MG63 (cell line): ENCODE measurements around the gene MTMR11. TPM values are rescaled to one million over a fixed set of nuclear protein-coding genes. Genes with fewer than 3 reads are reported as not detected.
"Not testable (repeated sequence)": the region's sequence is repeated elsewhere in the genome, so short reads cannot be mapped to it uniquely, and the experiment has no call there.

Experiments used
- DNase-seq: peaks from one replicate; pipeline ENCODE4 v3.0.0-alpha.2; 2020
- H3K27me3 ChIP-seq: fragments of 250-450 bp; sonication (Bioruptor Pico); 2 replicates; pipeline ENCODE4 v1.5.1; 2020; ENCODE audit warnings: mild to moderate bottlenecking, moderate library complexity
- H3K36me3 ChIP-seq: fragments of 250-450 bp; sonication (Bioruptor Pico); 2 replicates; pipeline ENCODE4 v1.5.1; 2020; ENCODE audit warnings: mild to moderate bottlenecking, moderate library complexity
- H3K4me3 ChIP-seq: fragments of 250-450 bp; sonication (Bioruptor Pico); 2 replicates; pipeline ENCODE4 v1.5.1; 2020; ENCODE audit warnings: mild to moderate bottlenecking, moderate library complexity
- H3K9me3 ChIP-seq: fragments of 250-450 bp; sonication (Bioruptor Pico); 2 replicates; pipeline ENCODE4 v1.5.1; 2020; ENCODE audit warnings: mild to moderate bottlenecking, moderate library complexity
- total RNA-seq: library from RNA; depleted of rRNA; stranded (reverse); fragments of >200 nt; shearing (Covaris generic); gene quantifications from 2 replicates; pipeline ENCODE4 v1.2.3, GENCODE V29; 2014; ENCODE audit warnings: low replicate concordance; rRNA removed

The MTMR11 gene, protein sequence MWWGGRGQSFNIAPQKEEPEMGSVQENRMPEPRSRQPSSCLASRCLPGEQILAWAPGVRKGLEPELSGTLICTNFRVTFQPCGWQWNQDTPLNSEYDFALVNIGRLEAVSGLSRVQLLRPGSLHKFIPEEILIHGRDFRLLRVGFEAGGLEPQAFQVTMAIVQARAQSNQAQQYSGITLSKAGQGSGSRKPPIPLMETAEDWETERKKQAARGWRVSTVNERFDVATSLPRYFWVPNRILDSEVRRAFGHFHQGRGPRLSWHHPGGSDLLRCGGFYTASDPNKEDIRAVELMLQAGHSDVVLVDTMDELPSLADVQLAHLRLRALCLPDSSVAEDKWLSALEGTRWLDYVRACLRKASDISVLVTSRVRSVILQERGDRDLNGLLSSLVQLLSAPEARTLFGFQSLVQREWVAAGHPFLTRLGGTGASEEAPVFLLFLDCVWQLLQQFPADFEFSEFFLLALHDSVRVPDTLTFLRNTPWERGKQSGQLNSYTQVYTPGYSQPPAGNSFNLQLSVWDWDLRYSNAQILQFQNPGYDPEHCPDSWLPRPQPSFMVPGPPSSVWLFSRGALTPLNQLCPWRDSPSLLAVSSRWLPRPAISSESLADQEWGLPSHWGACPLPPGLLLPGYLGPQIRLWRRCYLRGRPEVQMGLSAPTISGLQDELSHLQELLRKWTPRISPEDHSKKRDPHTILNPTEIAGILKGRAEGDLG
- 0.35 and 3.0 TPM in 2 replicates for total RNA-seq

DNA sequence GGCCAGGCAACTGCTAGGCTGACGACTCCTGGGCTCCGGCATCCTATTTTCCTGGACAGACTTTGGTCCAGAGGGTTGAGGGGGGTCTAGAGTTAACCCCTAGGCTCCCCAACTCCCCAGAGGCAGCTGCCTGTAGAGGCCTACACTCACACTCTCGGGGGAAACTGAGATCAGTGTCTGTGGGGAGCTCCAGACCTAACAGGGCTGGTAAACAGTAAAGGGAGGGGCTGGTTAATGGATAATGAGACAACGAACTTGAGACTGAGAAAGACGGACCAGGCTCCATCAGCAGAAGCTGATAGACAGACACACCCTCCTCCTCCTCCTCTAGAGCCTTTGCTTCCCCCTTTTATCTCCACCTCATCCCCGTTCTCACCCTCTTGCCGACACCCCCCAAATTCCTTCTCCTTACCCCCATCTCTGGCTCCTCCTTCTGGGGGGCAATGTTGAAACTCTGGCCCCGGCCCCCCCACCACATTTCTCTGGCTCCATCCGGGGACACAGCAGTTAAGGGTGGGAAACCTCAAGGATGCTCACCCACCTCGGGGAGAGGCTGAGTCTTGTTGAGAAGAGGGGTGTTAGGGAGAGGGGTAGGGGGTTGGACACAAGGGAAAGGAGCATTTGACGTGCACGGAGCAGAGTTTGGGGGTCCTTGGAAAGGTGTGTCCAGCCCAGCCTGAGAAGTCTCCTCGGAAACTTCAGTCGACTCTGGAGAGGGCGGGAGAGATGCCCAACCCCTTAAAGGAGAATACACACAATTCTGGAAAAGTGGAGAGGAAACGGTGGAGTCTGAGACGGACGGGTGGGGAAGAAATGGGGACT, at the start of gene MTMR11:
Gene MTMR11, minus strand, starts transcription at position 710 of the 822 bp plus-strand sequence. Its CDS starts 232 bp downstream, at position 478.
- Histone ChIP-seq H3K4me3 (no peak within 1 kb of the TSS), H3K36me3 (no peaks in the 10 kb centered on the region), H3K9me3 (no peaks in the 10 kb centered on the region), H3K27me3 (no peaks in the 10 kb centered on the region)
- DNase-seq: no peak

DNA sequence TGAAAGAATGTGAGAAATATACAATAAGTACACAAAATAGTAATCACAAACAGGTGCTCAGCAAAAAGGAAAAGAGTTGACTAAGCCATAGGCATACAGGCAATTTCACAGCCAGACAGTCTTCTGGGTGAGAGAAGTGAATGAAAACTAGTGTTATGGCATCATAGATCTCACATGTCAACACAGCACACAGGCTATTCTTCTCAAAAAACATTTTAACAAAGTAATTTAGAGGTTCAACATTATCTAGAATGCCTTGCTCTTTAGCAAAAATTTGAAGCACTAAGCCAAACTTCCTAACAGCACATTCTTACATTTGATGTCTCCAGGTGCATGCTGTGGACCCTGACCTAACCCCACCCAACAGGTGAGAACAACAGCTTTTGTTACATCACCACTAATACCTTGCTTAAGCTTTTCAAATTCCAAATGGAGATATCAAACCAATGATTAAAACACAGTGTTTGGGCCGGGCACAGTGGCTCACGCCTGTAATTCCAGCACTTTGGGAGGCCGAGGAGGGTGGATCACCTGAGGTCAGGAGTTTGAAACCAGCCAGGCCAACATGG, 43.4 kb upstream of the MTMR11 start:
- H3K4me3 ChIP-seq: no peak overlapping the region
- no peaks in the 10 kb centered on the region for H3K9me3 ChIP-seq
- H3K36me3 ChIP-seq: peaks cover 24% of the 10 kb centered on the region
- no peaks in the 10 kb centered on the region for H3K27me3 ChIP-seq
- no peak for DNase-seq

DNA sequence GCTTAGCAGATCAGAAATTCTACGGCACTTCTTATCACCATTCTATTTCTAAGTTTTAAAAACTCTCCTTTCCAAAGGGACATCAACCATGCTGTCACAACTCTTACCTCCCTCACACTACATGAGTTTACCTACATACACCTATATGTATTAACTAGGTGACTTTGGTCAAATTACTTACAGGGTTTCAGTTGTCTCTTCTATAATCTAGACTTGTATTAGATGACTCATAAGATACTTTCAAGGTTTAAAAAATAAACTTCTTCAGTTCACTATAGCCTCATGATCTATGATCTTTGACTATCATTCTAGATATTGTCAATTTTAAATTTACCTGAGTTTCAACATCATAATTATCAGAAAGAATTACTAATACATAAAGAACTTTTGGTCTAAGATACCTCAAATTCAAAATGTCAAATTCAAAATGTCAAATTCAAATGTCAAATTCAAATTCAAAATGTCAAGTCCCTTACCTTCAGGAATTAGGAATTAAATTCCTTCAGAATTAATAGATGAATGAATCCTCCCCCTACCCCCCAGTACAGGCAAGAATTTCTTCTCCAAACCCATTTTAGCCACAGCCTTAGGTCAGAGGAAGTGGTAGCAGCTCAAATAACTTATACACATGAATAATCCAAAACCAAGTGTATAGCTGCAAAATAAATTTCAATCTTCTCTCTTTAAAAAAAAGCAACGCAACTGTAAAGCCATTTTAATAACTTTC, 42.7 kb upstream of the MTMR11 start:
- no peaks in the 10 kb centered on the region for H3K27me3 ChIP-seq
- no peak overlapping the region for H3K4me3 ChIP-seq
- H3K9me3 ChIP-seq: no peaks in the 10 kb centered on the region
- DNase-seq: no peak
- peaks cover 27% of the 10 kb centered on the region for H3K36me3 ChIP-seq

DNA sequence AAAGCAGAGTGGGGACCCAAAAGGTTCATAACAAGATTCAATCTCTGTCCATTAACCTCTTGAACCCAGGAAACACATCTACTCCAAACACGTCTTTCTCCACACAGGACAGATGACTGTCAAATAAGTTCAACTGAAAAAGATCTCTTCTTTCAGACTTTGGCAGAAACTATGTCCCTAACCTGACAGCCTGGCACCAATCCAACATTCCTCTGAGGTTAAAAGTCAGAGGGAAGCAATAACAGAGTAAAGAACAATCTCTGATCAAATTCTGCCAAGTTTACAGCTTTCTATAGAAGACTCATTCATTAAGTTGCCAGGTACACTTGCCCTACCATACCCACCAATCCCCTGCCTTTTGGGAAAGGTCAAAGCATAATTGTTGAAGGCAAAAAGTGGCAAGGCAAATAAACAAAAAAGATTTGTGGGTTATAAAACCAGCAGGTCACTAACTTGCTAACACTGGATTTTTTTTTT, 41.9 kb upstream of the MTMR11 start:
- Histone ChIP-seq H3K27me3 (no peaks in the 10 kb centered on the region), H3K4me3 (no peak overlapping the region), H3K36me3 (peaks cover 32% of the 10 kb centered on the region), H3K9me3 (no peaks in the 10 kb centered on the region)
- DNase-seq: no peak

DNA sequence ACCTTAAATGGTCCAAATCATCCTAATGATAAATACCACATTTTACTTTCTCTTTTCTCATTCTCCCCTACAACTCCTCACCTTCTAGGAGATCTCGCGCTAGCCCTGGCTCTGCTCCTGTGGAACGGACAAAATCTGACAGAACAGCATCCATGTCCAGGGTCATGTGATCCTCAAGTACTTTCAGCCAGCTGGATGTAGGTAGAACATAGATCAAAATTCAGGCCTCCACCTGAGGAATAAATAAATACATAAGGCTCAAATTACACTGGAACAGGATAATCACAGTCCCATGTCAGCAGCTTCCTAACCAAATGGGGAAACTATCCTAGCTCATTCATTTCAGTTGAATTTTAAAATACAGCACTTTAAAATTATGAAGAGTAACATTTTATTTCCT, 40.7 kb upstream of the MTMR11 start:
- Histone ChIP-seq H3K9me3 (no peaks in the 10 kb centered on the region), H3K27me3 (no peaks in the 10 kb centered on the region), H3K36me3 (peaks cover 36% of the 10 kb centered on the region), H3K4me3 (no peak overlapping the region)
- no peak for DNase-seq

DNA sequence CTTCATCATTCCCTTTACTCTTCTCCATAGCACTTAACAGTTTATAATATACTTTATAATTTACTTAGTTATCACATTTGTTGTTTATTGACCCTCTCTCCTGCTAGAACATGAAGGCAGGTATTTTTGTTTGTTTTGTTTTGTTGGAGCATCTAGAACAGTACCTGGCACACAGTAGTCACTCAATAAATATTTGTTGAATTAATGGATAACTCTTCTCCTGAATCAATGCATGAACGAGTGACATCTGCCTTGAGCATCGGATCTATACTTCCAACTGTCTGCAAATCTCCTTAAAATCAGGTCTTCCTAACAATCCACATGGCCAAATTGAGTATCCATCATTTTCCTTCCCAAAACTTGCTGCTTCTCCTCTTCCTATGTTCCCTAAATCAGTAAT, 35.9 kb upstream of the MTMR11 start:
- Histone ChIP-seq H3K9me3 (no peaks in the 10 kb centered on the region), H3K27me3 (no peaks in the 10 kb centered on the region), H3K4me3 (no peak overlapping the region), H3K36me3 (peaks cover 56% of the 10 kb centered on the region)
- DNase-seq: no peak

DNA sequence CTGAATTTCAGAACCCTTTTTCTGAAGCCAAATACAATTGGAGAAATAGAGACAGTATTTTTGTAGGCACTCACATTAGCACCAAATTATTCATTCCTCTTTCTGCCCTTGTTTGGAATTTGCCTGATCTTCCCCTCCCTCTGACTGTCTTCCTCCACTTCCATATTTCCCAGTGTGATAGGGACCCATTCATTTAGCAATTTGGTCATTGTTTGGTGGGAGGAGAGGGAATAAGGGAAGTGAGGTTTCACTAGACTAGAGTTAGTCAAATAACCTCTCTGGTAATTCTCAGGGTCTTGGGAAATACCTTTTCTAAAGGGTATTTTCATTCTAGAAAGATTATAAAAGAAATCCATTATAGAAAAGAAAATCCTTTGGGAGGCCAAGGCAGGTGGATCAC, 31.0 kb upstream of the MTMR11 start:
- Histone ChIP-seq H3K27me3 (no peaks in the 10 kb centered on the region), H3K9me3 (no peaks in the 10 kb centered on the region), H3K4me3 (no peak overlapping the region), H3K36me3 (peaks cover 68% of the 10 kb centered on the region)
- no peak for DNase-seq

DNA sequence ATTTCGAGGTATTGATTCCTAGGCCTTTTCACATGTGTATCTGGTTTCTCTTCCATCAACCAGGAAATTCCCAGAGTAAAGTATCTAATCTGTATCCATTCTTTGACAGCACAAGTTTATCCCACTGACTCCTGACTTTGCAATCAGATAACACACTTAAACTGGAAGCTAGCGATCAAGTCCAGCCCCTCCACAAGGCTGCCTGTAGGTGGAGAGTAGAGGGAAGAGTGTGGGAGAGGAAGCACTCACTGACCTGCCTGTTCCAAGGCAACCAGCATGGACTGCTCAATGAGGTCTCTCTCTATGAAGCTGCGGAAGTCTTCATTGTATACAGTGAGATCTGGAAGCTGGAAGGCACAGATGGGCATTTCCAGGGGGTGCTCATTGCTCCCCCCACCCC, 30.4 kb upstream of the MTMR11 start:
- Histone ChIP-seq H3K9me3 (no peaks in the 10 kb centered on the region), H3K27me3 (no peaks in the 10 kb centered on the region), H3K4me3 (no peak overlapping the region), H3K36me3 (peaks cover 62% of the 10 kb centered on the region)
- no peak for DNase-seq

DNA sequence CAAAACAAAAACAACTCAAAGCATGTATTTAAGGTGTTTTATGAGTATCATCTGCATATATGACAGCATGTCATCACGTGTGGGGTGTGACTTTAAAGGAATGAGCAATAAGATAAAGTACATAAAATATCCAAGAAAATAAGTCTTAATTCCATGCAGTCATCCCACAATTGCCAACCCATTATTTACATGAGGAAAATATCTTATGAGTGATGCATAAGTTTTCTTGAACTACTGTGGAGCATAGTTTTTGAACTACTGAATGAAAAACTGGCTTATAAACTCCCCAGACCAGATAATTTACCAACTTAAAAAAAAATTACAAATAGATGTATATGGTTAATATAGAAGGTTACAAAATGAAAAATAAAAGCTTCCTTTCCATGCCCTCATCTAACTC, 29.7 kb upstream of the MTMR11 start:
- no peak for DNase-seq
- peaks cover 60% of the 10 kb centered on the region for H3K36me3 ChIP-seq
- no peak overlapping the region for H3K4me3 ChIP-seq
- H3K27me3 ChIP-seq: no peaks in the 10 kb centered on the region
- no peaks in the 10 kb centered on the region for H3K9me3 ChIP-seq

DNA sequence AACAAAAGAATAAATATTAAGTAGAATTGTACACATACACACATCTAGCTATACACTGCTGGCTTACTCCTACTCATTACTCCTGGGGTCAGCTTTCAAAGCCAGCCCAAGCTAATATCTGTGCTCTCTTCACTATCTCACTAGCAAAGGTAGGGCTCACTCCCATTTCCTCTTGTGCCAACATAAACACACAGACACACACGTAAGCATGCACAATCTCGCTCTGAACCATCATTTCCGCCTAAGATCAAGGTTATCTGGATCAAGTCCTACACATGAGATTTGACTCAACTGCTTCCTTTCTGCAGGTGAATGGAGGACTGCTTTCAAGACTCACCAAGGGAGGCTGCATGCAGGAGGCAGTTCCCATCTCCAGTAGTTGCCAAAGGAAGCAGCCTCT, 28.8 kb upstream of the MTMR11 start:
- Histone ChIP-seq H3K27me3 (no peaks in the 10 kb centered on the region), H3K9me3 (no peaks in the 10 kb centered on the region), H3K4me3 (no peak overlapping the region), H3K36me3 (peaks cover 60% of the 10 kb centered on the region)
- DNase-seq: no peak

DNA sequence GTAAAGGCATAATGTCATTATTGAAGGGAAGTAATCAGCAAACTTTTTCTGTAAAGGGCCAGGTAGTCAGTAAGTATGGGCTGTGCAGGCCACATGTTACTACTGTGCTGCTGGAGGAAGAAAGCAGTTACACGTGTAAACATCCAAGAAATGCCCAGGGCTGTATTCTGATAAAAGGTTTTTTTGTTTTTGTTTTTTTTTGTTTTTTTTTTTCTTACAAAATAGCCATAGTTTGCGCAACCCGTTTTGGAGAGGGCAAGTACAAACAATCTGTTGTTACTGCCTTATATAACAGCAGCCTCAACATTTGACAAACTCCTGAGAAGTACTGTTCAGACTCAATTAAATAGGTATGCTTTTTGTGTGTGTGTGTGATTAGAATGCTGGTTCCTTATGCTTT, 26.7 kb upstream of the MTMR11 start:
- Histone ChIP-seq H3K36me3 (peaks cover 72% of the 10 kb centered on the region), H3K27me3 (no peaks in the 10 kb centered on the region), H3K4me3 (no peak overlapping the region), H3K9me3 (no peaks in the 10 kb centered on the region)
- no peak for DNase-seq

DNA sequence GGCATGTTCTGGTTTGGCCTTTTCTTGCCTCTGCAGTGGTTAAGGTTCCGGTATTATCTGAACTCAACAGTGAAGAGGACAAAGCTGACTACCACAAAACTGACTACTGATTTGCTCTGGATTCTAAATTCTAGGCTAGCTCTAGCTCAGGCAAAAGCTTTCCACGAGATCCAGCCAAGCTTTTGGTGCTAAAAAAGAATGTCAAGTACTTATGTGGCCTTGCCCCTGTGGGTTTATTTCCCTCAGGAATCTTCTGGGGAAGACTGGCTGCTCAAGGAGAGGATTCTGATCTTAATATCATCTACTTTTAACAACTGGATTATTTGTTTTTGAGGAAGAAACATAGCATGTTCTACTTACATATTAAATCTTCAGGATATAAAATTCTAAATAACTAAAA, 26.1 kb upstream of the MTMR11 start:
- H3K36me3 ChIP-seq: peaks cover 76% of the 10 kb centered on the region
- no peaks in the 10 kb centered on the region for H3K27me3 ChIP-seq
- DNase-seq: no peak
- H3K4me3 ChIP-seq: no peak overlapping the region
- H3K9me3 ChIP-seq: no peaks in the 10 kb centered on the region

DNA sequence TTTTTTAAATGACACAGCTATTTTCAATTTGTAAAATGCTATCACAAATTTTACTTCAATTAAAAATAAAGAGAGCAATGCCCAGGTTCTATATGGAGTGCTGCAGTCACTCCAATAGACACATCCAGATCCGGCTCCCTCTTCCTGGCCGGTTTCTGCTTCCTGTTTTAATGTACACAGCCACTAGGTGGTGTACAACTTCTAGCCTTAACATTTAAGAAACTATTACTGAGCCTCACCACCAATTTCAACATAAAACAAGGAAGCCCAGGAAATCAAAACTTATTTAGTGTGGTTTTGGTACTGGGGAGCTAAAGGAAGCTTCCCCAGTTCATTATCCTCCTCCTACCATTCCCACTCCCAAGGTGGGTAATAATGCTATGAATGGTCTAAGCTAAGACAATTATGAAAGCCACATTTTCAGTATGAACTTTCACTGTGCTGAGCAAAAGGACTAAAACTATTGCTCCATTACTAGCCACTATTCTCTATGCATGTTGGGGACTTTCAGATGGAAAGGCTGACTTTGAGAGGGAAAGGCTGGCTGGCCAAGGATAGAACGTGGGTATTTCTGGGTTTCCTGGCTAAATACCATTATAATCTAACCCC, 25.5 kb upstream of the MTMR11 start:
- DNase-seq: peak; percentile 33
- no peak overlapping the region for H3K4me3 ChIP-seq
- no peaks in the 10 kb centered on the region for H3K27me3 ChIP-seq
- no peaks in the 10 kb centered on the region for H3K9me3 ChIP-seq
- H3K36me3 ChIP-seq: peaks cover 76% of the 10 kb centered on the region

DNA sequence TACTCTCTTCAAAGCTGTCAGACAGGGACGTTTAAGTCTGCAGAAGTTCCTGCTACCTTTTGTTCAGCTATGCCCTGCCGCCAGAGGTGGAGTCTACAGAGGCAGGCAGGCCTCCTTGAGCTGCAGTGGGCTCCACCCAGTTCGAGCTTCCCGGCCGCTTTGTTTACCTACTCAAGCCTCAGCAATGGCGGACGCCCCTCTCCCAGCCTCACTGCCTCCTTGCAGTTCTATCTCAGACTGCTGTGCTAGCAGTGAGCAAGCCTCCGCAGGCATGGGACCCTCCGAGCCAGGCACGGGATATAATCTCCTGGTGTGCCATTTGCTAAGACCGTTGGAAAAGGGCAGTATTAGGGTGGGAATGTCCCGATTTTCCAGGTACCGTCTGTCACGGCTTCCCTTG, 20.9 kb upstream of the MTMR11 start:
- H3K36me3 ChIP-seq: peaks cover 89% of the 10 kb centered on the region
- DNase-seq, H3K9me3 ChIP-seq, H3K27me3 ChIP-seq, H3K4me3 ChIP-seq: not testable (repeated sequence)

DNA sequence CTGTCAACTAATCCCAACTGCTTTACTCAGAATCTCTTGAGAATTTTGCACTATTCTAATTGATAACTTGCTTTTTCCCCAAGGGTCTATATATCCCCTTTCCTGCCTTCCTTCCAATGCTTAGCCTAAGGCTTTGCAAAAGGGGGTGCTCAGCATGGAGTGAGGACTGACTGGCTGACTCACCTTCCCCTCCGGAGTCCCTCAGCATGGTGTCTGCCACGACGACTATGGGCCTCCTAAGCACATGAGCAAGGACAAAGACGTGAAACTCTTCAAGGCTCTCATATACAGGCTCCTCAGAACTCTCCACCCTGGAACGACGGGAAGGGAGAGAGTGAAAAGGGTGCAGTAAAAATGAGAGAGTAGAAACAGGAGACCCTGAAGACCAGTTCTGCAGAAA, 13.2 kb upstream of the MTMR11 start:
- Histone ChIP-seq H3K4me3 (no peak overlapping the region), H3K27me3 (no peaks in the 10 kb centered on the region), H3K9me3 (no peaks in the 10 kb centered on the region; the same call in 1 of the 2 replicates), H3K36me3 (peaks cover 73% of the 10 kb centered on the region)
- no peak for DNase-seq

DNA sequence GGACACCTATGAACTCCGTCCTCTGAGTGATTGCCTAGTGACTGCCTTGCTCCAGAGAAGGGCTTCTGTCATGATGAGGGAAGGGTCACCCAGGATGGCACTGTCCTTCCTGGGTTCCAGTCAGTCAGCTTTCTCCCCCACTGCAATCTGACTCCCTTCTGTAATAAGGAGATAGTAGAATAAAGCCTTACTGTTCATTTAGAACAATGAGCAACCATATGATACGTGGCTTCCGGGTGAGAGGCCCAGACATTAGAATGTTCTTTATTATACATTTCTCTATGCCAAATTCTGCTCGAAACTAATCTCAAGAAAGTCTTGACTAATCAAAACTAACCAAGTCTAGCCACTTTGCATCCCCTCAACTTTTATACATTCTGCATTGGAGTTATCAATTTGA, 8.5 kb upstream of the MTMR11 start:
- no peak for DNase-seq
- peaks cover 61% of the 10 kb centered on the region for H3K36me3 ChIP-seq

More for the DNA sequence above, 8.5 kb upstream of the MTMR11 start:
- no peaks in the 10 kb centered on the region for H3K27me3 ChIP-seq
- H3K4me3 ChIP-seq: no peak overlapping the region
- no peaks in the 10 kb centered on the region for H3K9me3 ChIP-seq
